Kidney (tissue), 14 donors: ENCODE measurements around the gene TNFSF8. TPM values are rescaled to one million over a fixed set of nuclear protein-coding genes. Genes with fewer than 3 reads are reported as not detected.
A peak's percentile ranks its signal among the peaks of the same experiment; 100 is the strongest.

Source experiments
- DNase-seq, 5 donors: peaks; one replicate each; pipeline ENCODE4 v3.0.0-alpha.2; 2013 to 2020
- FAIRE-seq: peaks from 2 replicates; lab custom pipeline; 2012; peaks lifted over from hg19 to GRCh38; lab: Jason Lieb, UNC
- H3K27ac ChIP-seq, 2 donors: one replicate each; pipeline ENCODE4 v1.7.0; 2013; ENCODE audit warnings: low read depth in 2 of 2, low read length in 2 of 2, inconsistent platforms in 1 of 2
- H3K27me3 ChIP-seq: one replicate; pipeline ENCODE4 v1.7.1; 2013; ENCODE audit warnings: low read length, inconsistent platforms; ENCODE audit not compliant: control insufficient read depth, insufficient read depth
- H3K36me3 ChIP-seq, 3 donors: one replicate each; pipeline versions ENCODE4 v1.7.0 to v1.7.1; 2013; ENCODE audit warnings: low read length in 3 of 3, control low read depth in 1 of 3, inconsistent platforms in 1 of 3; ENCODE audit not compliant: insufficient read depth in 3 of 3, control insufficient read depth in 2 of 3
- H3K4me1 ChIP-seq, 3 donors: one replicate each; pipeline versions ENCODE4 v1.7.0 to v1.7.1; 2013; ENCODE audit warnings: low read length in 3 of 3, inconsistent platforms in 1 of 3, low read depth in 1 of 3; ENCODE audit not compliant: control insufficient read depth in 2 of 3, insufficient read depth in 2 of 3
- H3K4me3 ChIP-seq, 3 donors: one replicate each; pipeline versions ENCODE4 v1.7.0 to v1.8.1; 2013; ENCODE audit warnings: low read length in 3 of 3, control low read depth in 1 of 3, inconsistent platforms in 1 of 3
- H3K9ac ChIP-seq, 3 donors: one replicate each; pipeline versions ENCODE4 v1.7.0 to v1.7.1; 2013; ENCODE audit warnings: low read length in 3 of 3, control low read depth in 1 of 3, inconsistent platforms in 1 of 3
- H3K9me3 ChIP-seq, 3 donors: one replicate each; pipeline versions ENCODE4 v1.7.0 to v1.7.1; 2013; ENCODE audit warnings: low read length in 3 of 3, control low read depth in 1 of 3, inconsistent platforms in 1 of 3; ENCODE audit not compliant: control insufficient read depth in 2 of 3, insufficient read depth in 1 of 3
- CTCF ChIP-seq: IDR thresholded peaks from 3 replicates; pipeline ENCODE4 v1.5.1; 2012; ENCODE audit warnings: mild to moderate bottlenecking, moderate library complexity, borderline replicate concordance; ENCODE audit not compliant: insufficient read depth; ENCODE audit errors: extremely low read depth
- intact Hi-C: fragments of 100-400 bp; cut with DNase I; formaldehyde crosslinking; loops from one replicate; pipeline ENCODE4 v1.11.1; 2022
- polyA plus RNA-seq: library from polyadenylated mRNA; stranded (reverse); fragments of 350-450 nt; fragmentation: Illumina TruSeq; extraction: RNeasy Lipid Tissue Mini Kit (QIAGEN cat#74804); gene quantifications from one replicate; pipeline ENCODE4 v1.2.3, GENCODE V29; 2014; ENCODE audit warnings: low read depth, low replicate concordance; ENCODE audit not compliant: insufficient read depth
- total RNA-seq: library from RNA; stranded (reverse); fragmentation: NEBNext Ultra II Directional; extraction: Animal tissue kit (Norgen Biotek cat#: 25700); gene quantifications from one replicate; pipeline ENCODE4 v1.2.1, GENCODE V29; 2021
- donor health status: control.
- donor health status: control.
- donor health status: control.
- donor health status: control.
- donor health status: control.
- donor health status: DM: yes; HTN: yes; CAD: no.
- donor health status: Normal renal cell carcinoma (clear cell type).

The TNFSF8 gene
- total and polyA plus RNA-seq, 2 donors from 2014 or later: 0.43 to 5.0 TPM

- Histone ChIP-seq H3K4me3 (no peak overlapping the region), H3K9ac (no peak overlapping the region), H3K27ac (no peak overlapping the region), H3K36me3 (no peaks in the 10 kb centered on the region), H3K4me1 (peaks cover 0 to 8% (median 3%) of the 10 kb centered on the region in 3 donors), H3K9me3 (no peaks in the 10 kb centered on the region), H3K27me3 (no peaks in the 10 kb centered on the region)
- intact Hi-C loops: no loop called here
- no peak for TF ChIP-seq CTCF
- FAIRE-seq (no peak), DNase-seq (peak in 2 of 5 donors; percentile 40 to 75)
Observed at GRCh38 chr9:114894609-114895433, 35.6 kb downstream of the TNFSF8 start.

DNA sequence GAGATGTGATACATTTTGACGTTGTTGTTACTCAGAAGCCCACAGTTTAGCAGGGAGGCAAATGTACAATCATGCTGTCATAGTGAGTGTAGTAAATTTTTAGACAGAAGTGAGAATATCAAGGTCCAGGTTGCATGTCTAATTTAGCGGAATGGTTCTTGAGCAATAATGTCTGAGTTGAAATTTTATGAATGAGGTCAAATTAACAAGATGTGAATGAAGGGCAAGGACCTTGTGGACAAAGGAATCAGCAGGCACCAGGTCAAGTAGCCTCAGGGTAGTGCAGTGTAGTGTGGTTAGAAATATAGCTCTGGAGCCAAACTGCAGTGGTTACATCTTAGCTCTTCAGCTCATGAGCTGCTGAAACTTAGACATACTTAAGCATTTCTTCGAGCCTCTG lies 36.2 kb downstream of the TNFSF8 start:
- Histone ChIP-seq H3K27ac (no peak overlapping the region), H3K36me3 (no peaks in the 10 kb centered on the region), H3K9me3 (no peaks in the 10 kb centered on the region), H3K27me3 (no peaks in the 10 kb centered on the region), H3K4me1 (peaks cover 0 to 8% (median 3%) of the 10 kb centered on the region in 3 donors), H3K4me3 (no peak overlapping the region), H3K9ac (no peak overlapping the region)
- intact Hi-C loops: no loop called here
- DNase-seq (no peak), FAIRE-seq (no peak)
- no peak for TF ChIP-seq CTCF

DNA sequence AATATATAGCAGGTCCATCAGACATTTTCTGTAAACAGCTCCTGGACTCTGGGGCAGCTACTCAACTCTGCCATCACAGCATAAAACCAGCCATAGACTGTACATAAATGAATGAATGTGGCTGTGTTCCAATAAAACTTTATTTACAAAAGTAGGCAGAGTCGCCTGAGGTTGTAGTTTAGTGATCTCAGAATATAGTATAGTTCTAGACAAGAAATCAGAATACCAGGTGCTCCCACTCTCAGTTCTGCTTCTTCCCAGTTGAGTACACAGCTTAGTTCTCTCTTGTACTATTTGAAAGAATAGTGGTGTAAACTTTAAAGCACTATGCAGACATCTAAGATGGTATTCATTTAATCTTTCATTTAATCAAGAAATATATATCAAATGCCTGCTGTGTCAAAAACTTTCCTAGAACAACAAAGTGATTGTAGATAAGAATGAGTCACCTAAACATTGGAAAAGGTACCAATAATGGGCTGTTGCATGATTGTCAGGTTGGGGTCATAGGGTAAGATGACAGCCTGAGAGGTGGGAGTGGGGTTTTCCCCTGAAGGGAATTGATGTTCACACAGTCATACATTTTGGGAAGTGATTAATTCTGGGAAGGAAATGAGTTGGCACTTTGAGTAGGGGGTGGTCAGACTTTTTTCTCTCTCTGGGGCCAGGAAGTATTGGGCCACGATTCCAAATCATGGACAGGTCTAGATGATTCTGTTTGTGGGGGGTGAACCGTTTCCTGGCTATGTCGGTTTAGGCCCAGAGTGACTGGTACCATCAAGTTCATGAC lies 37.0 kb downstream of the TNFSF8 start:
- DNase-seq (no peak), FAIRE-seq (no peak)
- Histone ChIP-seq H3K27me3 (no peaks in the 10 kb centered on the region), H3K9me3 (no peaks in the 10 kb centered on the region), H3K27ac (no peak overlapping the region), H3K4me3 (no peak overlapping the region), H3K9ac (no peak overlapping the region), H3K4me1 (peaks cover 0 to 8% (median 3%) of the 10 kb centered on the region in 3 donors), H3K36me3 (no peaks in the 10 kb centered on the region)
- TF ChIP-seq CTCF: no peak
- intact Hi-C loops: no loop called here
